T-helper 2 cell treated with Interferon-gamma antibody and Interleukin-4, amounts not matched to agents 5 μg/mL and 100 μg/mL, for 36 hours (primary cell): ENCODE data around the gene TNIP2.
"Not testable (repeated sequence)": the region's sequence is repeated elsewhere in the genome, so short reads cannot be mapped to it uniquely, and the experiment has no call there.

Experiments
- DNase-seq: peaks from one replicate; pipeline ENCODE4 v3.0.0; 2021; ENCODE audit warnings: low spot score
- H3K27ac Mint-ChIP-seq: one replicate; pipeline ENCODE4 v1.8.0; 2021; ENCODE audit warnings: mild to moderate bottlenecking, mixed read lengths
- H3K27me3 Mint-ChIP-seq: one replicate; pipeline ENCODE4 v1.8.0; 2021; ENCODE audit warnings: low read depth, mixed read lengths
- H3K36me3 Mint-ChIP-seq: one replicate; pipeline ENCODE4 v1.8.0; 2021; ENCODE audit warnings: low read depth, mixed read lengths
- H3K4me1 Mint-ChIP-seq: one replicate; pipeline ENCODE4 v1.8.0; 2021; ENCODE audit warnings: low read depth, mixed read lengths
- H3K4me3 Mint-ChIP-seq: one replicate; pipeline ENCODE4 v1.8.0; 2022; ENCODE audit warnings: mild to moderate bottlenecking, moderate library complexity, mixed read lengths
- H3K9me3 Mint-ChIP-seq: one replicate; pipeline ENCODE4 v1.8.0; 2021; ENCODE audit warnings: mixed read lengths

TNIP2 gene

DNA sequence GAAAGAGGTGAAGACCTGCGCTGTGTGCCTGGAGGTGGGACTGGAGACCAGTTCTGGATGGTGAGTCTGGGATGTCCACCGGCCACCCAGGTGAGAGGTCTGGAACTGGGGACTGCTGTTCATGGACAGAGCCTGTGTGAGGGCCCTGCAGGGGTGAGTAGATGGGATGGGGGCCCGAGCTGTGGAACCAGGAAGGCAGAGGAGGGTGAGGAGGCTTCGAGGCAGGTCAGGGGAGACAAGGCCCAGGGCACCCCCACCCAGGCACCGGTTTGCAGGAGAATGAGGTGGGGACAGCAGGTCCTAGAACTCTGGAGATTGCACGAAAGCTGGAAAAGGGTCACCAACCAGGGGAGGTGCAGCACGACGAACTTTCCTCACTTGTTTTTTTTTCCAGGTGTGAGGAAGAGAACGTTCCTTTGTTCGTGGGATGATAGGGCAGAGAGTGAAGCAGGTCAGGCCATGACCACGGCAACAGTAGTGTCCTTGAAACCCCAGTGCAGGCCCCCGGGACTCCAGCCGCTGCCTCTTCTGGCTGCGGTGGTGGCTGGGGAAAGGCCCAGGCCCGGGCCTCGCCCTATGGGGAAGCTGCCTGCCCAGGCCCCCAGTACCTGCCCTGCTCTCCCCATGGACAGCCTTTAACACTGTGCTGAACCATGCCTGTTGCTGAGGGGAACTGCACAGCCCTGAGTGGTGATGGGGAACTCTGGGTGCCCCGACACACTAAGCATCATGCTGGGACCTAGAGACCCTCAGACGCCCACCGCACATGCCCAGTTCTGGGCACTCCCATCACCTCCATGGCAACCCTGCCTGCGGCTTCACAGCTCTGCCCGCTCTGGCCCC is 22.9 kb downstream of the TNIP2 start:
- Mint-ChIP-seq H3K36me3 (peaks cover 46% of the 10 kb centered on the region), H3K4me3 (no peak overlapping the region), H3K9me3 (peaks cover 13% of the 10 kb centered on the region), H3K27me3 (no peaks in the 10 kb centered on the region), H3K4me1 (peaks cover 3% of the 10 kb centered on the region), H3K27ac (peak overlapping the region; percentile 38)
- DNase-seq: no peak

DNA sequence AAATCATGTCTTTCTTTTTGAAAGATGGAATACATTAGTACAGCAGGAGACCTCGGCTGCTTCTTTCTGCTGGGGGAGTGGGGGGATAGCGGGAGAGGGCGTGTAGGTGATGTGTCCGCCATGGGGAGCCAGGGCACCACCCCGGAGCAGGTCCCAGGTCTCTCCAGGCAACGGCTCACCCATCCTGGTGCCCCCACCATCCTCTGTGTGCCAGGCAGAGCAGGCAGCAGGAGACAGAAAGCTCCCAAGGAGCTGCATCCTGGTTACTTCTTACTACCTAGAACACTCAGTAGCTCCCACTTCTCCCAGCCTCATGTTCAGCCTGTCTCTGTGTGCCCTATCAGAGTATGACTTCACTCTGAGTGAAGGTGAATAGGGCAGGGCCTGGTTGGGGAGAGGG is 23.6 kb downstream of the TNIP2 start:
- H3K27ac Mint-ChIP-seq: no peak overlapping the region
- no peaks in the 10 kb centered on the region for H3K27me3 Mint-ChIP-seq
- no peak overlapping the region for H3K4me3 Mint-ChIP-seq
- peaks cover 13% of the 10 kb centered on the region for H3K9me3 Mint-ChIP-seq
- H3K36me3 Mint-ChIP-seq: peaks cover 43% of the 10 kb centered on the region
- peaks cover 3% of the 10 kb centered on the region for H3K4me1 Mint-ChIP-seq
- no peak for DNase-seq

DNA sequence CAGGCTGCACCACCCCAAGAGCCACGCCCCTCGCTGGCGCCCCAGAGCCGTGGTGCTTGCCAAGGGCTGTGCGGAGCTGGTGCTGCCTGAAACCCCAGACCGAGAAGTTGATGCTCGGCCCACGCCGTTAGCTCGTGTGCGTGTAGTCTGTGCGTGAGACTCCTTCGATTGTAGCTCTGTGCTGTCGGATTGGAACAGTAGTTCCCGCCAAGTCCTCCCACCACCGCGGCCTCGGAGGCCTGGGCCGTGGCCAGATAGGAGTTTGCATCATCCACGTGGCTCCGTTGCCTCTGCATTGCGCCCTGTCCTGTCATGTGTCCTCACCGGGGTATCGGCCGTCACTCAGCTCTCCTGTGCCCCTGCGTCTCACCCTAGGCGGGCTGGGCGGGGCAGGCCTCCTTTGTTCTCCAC is 24.2 kb downstream of the TNIP2 start:
- H3K4me3 Mint-ChIP-seq: no peak overlapping the region
- H3K9me3 Mint-ChIP-seq: peaks cover 13% of the 10 kb centered on the region
- H3K4me1 Mint-ChIP-seq: peaks cover 3% of the 10 kb centered on the region
- H3K27ac Mint-ChIP-seq: no peak overlapping the region
- H3K36me3 Mint-ChIP-seq: peaks cover 43% of the 10 kb centered on the region
- H3K27me3 Mint-ChIP-seq: no peaks in the 10 kb centered on the region
- DNase-seq: no peak

DNA sequence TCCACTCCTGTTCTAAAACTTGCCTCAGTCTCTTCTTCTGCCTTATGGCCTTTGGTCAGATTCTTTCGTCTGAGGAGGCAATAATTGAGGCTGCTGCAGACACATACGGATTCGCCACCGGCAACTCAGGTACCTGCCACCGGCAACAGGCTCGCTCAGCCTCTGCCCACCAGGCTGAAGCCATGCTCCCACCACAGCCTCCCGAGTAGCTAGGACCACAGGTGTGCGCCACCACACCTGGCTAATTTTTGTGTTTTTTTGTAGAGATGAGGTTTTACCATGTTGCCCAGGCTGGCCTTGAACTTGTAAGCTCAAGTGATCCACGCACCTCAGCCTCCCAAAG is 26.6 kb downstream of the TNIP2 start:
- no peak for DNase-seq
- Mint-ChIP-seq H3K9me3 (no peaks in the 10 kb centered on the region), H3K36me3 (peaks cover 28% of the 10 kb centered on the region), H3K4me3 (no peak overlapping the region), H3K4me1 (peaks cover 1% of the 10 kb centered on the region), H3K27me3 (no peaks in the 10 kb centered on the region), H3K27ac (no peak overlapping the region)

DNA sequence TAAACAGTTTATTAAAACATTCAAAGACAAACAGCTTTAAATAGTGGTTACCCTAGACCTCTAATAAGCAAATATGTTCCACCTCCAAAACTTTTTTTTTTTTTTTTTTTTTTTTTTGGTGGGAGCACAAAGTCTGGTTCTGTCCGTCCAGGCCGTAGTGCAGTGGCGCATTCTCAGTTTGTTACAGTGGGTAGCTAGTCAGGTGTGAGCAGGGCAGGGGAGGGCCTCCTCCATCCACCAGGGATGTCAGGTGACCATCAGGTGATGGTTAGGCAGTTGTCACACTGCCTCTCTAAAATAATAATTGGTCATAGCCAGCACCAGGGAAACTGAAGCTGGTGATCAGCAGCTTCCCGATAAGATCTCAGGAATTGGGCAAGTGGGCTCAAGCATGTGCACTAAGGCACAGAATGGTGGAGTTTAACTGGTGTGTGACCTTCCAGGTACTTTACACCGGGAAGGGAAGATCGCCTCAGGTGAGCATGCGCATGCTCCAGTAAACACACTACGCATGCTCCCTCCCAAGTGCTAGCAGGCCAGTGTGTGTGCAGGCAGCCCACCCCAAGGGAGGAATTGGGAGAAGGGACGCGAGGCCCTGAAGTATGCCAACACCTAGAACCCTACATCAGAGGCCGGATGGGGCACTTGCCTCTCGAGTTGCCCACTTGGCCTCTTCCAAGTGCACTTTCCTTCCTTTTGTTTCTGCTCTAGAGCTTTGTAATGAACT is 27.2 kb downstream of the TNIP2 start:
- H3K4me1 Mint-ChIP-seq: peaks cover 2% of the 10 kb centered on the region
- H3K9me3 Mint-ChIP-seq: no peaks in the 10 kb centered on the region
- H3K4me3 Mint-ChIP-seq: no peak overlapping the region
- H3K27me3 Mint-ChIP-seq: no peaks in the 10 kb centered on the region
- no peak for DNase-seq
- no peak overlapping the region for H3K27ac Mint-ChIP-seq
- peaks cover 23% of the 10 kb centered on the region for H3K36me3 Mint-ChIP-seq

DNA sequence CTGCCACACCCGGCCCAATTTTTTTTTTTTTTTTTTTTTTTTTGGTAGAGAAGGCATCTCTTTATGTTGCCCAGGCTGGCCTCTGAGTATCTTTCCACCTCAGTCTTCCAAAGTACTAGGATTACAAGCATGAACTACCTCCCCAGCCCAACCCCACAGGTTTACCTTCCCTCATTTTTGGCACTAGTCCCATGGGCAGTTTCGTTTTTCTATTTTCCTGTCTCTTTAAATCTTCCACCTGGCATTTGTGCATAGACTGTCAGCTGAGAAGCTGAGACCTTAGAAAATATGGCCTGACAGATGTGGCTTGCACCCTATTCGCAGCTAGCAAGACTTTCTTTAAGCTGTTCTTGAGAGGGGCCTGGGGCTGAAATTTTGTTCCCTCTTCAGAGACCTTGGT is 27.9 kb downstream of the TNIP2 start:
- Mint-ChIP-seq H3K4me3 (no peak overlapping the region), H3K36me3 (peaks cover 21% of the 10 kb centered on the region), H3K27me3 (no peaks in the 10 kb centered on the region), H3K9me3 (no peaks in the 10 kb centered on the region), H3K27ac (no peak overlapping the region), H3K4me1 (peaks cover 2% of the 10 kb centered on the region)
- no peak for DNase-seq

DNA sequence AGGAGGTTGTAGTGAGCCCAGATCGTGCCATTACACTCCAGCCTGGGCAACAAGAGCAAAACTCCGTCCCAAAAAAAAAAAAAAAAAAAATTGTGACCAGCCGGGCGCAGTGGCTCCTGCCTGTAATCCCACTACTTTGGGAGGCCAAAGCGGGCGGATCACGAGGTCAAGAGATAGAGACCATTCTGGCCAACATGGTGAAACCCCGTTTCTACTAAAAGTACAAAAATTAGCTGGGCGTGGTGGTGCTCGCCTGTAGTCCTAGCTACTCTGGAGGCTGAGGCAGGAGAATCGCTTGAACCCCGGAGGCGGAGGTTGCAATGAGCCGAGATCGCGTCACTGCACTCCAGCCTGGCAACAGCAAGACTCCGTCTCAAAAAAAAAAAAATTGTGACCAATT is 29.3 kb downstream of the TNIP2 start:
- H3K27ac Mint-ChIP-seq: not testable (repeated sequence)

DNA sequence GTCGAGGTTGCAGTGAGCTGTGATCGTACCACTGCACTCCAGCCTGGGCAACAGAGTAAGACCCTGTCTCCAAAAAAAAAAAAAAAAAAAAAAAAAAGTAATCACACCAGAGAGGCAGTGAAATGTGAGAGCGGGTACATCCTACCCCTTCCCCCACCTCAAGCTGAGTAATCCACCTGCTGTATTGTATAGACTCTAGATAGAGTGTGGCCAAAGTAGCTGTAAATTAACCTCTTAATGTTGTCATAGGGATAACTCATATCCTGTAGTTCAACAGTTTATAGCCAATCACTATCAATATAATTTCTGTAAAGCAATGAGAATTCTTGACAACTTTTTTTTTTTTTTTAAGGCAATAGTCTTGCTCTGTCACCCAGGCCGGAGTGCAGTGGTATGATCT is 30.8 kb downstream of the TNIP2 start:
- Mint-ChIP-seq H3K9me3 (no peaks in the 10 kb centered on the region), H3K27ac (no peak overlapping the region), H3K36me3 (peaks cover 15% of the 10 kb centered on the region), H3K4me3 (no peak overlapping the region), H3K27me3 (no peaks in the 10 kb centered on the region), H3K4me1 (peaks cover 2% of the 10 kb centered on the region)
- no peak for DNase-seq

More for the DNA sequence above, 29.3 kb downstream of the TNIP2 start:
- not testable (repeated sequence) for DNase-seq, H3K4me1 Mint-ChIP-seq, H3K9me3 Mint-ChIP-seq, H3K27me3 Mint-ChIP-seq, H3K4me3 Mint-ChIP-seq
- H3K36me3 Mint-ChIP-seq: peaks cover 12% of the 10 kb centered on the region

DNA sequence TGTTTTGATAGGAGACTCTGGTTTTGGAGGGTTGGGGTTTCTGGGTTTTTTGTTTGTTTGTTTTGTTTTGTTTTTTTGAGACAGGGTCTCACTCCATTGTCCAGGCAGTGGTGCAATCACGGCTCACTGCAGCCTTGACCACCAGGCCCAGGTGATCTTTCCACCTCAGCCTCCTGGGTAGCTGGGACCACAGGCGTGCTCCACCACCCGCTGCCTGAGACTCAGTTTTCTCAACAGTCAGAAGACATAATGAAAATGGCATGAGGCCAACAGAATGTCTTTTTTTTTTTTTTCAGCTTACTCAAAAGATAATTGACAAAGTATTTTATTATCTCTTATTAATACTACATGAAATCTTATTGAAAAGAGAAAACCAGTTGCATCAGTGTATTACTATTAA is 32.4 kb downstream of the TNIP2 start:
- peaks cover 2% of the 10 kb centered on the region for H3K4me1 Mint-ChIP-seq
- no peaks in the 10 kb centered on the region for H3K27me3 Mint-ChIP-seq
- no peak for DNase-seq
- no peaks in the 10 kb centered on the region for H3K9me3 Mint-ChIP-seq
- peaks cover 16% of the 10 kb centered on the region for H3K36me3 Mint-ChIP-seq
- no peak overlapping the region for H3K27ac Mint-ChIP-seq
- no peak overlapping the region for H3K4me3 Mint-ChIP-seq

DNA sequence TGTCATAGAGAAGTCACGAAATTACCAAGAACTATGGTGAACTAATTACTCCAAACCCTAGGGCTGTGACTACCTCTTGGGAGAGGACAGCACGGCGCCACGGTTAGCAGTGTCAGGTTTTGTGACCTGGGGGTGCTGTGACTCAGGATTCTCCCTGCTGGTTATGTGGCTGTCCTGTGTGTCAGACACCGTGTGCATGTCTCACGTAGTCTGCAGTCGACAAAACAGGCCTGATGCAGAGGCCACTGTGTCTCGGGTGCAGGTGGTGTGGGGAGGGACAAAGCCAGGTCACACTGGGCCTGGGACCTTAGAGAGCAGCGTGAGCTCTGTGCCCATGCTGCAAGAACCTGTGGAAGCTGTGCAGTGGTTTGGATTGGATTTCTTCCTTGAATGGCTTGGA is 34.1 kb downstream of the TNIP2 start:
- Mint-ChIP-seq H3K27ac (no peak overlapping the region), H3K9me3 (no peaks in the 10 kb centered on the region), H3K36me3 (peaks cover 21% of the 10 kb centered on the region), H3K4me3 (no peak overlapping the region), H3K27me3 (no peaks in the 10 kb centered on the region), H3K4me1 (peaks cover 2% of the 10 kb centered on the region)
- DNase-seq: no peak

DNA sequence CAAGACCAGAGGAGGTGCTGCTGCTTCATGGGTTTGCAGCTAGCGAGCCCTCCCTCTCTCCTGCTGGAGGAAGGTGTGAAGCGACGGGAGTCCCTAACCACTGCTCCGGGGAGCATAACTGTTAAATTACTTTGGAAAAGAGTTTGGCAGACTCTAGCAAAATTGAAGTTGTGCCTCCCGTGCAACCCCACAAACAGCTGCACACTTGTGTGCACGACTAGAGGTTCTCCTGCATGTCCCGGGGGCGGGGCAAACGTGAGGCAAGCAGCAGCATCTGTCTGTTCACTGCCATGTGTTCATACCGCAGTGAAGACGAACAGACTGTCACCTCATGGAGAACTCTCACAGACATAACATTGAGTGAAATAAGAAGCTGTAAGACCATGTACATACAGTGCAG is 34.5 kb downstream of the TNIP2 start:
- Mint-ChIP-seq H3K27me3 (no peaks in the 10 kb centered on the region), H3K4me1 (peaks cover 2% of the 10 kb centered on the region), H3K9me3 (no peaks in the 10 kb centered on the region), H3K36me3 (peaks cover 21% of the 10 kb centered on the region), H3K4me3 (no peak overlapping the region), H3K27ac (no peak overlapping the region)
- no peak for DNase-seq

DNA sequence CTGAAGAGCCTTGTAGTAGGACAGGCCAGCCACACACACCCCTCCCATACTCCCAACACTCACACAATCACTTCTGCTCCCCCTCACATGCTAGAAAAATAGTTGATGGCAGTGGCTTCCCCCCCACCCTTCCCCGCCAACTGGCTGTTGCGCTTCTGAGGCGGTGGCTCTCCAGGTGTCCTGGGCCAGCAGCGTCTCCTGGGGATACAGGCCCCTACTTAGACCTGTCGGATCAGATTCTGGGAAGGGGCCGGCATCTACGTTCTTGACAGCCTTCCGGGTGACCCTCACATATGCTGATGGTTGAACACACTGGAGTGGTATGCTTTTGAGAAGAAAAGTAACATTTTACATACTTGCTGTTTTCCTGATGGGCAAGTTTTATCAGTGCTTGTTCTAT is 39.9 kb downstream of the TNIP2 start:
- H3K36me3 Mint-ChIP-seq: peaks cover 34% of the 10 kb centered on the region
- H3K27me3 Mint-ChIP-seq: no peaks in the 10 kb centered on the region
- H3K9me3 Mint-ChIP-seq: no peaks in the 10 kb centered on the region
- no peak overlapping the region for H3K4me3 Mint-ChIP-seq
- peaks cover 13% of the 10 kb centered on the region for H3K4me1 Mint-ChIP-seq
- DNase-seq: no peak
- no peak overlapping the region for H3K27ac Mint-ChIP-seq

DNA sequence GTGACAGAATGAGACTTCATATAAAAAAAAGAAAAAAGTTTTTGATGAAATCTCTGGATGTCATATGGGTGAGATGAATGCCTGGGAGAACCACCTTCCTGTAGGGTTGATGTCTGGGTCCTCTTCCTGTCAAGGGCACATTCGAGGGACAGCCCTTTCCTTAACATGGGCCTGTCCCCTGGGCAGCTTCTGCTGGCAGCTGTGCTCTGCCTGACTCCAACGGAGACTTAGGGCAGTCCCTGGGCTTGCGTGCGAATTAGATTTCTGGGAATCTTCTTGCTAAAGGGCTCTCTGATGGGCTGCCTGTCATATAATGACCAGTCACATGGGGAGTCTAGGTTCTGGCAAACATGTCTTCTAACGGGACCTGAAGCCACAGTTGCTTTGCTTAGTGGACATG is 40.7 kb downstream of the TNIP2 start:
- no peaks in the 10 kb centered on the region for H3K9me3 Mint-ChIP-seq
- peaks cover 31% of the 10 kb centered on the region for H3K36me3 Mint-ChIP-seq
- H3K4me1 Mint-ChIP-seq: peaks cover 13% of the 10 kb centered on the region
- H3K27me3 Mint-ChIP-seq: no peaks in the 10 kb centered on the region
- no peak for DNase-seq
- H3K4me3 Mint-ChIP-seq: no peak overlapping the region
- no peak overlapping the region for H3K27ac Mint-ChIP-seq

DNA sequence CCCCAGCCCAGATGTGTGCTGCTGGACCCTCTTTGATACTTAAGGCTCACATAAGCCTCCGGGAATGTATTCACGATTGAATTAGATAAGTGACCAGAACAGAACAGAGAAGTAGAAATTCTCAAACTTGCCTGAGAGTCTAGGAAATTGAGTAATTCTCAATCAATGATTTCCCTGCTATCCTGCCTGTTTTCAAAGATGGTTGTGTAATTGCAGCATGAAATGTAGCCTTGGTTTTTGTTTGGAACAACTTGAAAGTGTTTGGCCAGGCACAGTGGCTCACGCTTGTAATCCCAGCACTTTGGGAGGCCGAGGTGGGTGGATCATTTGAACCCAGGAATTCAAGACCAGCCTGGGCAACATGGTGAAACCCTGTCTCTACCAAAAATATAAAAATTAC is 41.2 kb downstream of the TNIP2 start:
- no peak overlapping the region for H3K27ac Mint-ChIP-seq
- H3K4me3 Mint-ChIP-seq: no peak overlapping the region
- peaks cover 31% of the 10 kb centered on the region for H3K36me3 Mint-ChIP-seq
- H3K27me3 Mint-ChIP-seq: no peaks in the 10 kb centered on the region
- H3K9me3 Mint-ChIP-seq: no peaks in the 10 kb centered on the region
- no peak for DNase-seq
- H3K4me1 Mint-ChIP-seq: peaks cover 13% of the 10 kb centered on the region
